ENCODE data around the gene TMEM203. TPM values are rescaled to one million over a fixed set of nuclear protein-coding genes. Genes with fewer than 3 reads are reported as not detected.

TMEM203 gene
- total and polyA plus RNA-seq, 10 of the 15 experiments (the other 5 are each of a cell fraction or from before 2014, with no cell fraction given): 7.2 to 68.1 (median 33.8) TPM

DNA sequence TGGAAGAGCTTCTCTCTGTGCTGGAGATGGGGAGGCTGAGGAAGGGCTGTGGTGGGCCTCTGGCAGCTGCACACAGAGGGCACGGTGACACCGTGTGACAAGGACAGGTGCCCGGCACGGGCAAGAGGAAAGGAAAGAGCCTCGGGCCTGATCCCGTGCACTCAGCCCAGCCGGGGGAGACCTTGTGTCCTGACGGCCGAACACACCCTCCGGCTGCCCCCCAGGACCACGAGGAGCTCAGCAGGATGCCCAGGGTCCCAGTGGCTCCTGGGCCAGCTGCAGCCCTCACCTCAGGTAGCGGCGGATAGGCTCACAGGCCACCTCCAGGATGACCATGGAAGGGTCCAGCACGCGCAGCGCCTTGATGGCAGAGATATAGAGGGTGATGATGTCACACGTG lies 22.6 kb downstream of the TMEM203 start:
- Histone ChIP-seq H3K9ac (ENCODE audit: control insufficient read depth, insufficient read depth, low read length) (no peak overlapping the region), H4K20me1 (ENCODE audit: control insufficient read depth, insufficient read depth) (no peaks in the 10 kb centered on the region)
- in situ Hi-C loops (cut with MboI): no loop called here

More for the DNA sequence above, 22.6 kb downstream of the TMEM203 start:
- ChIA-PET POLR2A (interaction anchor here (1.0 kb wide), 1 partner anchor 26 kb away, joined by 11 read pairs; no protein-coding TSS in a partner anchor), RAD21 (ENCODE audit: unreplicated experiment) (no interaction called here), CTCF (no interaction called here), SMC1A (ENCODE audit: uncharacterized antibody, unreplicated experiment) (no interaction called here)
- no peak for FAIRE-seq
- TF ChIP-seq IRF3 (IDR thresholded peaks at IDR 0.05) (no peak), KAT2A (conservative IDR thresholded peaks at IDR 0.05; ENCODE audit: control insufficient read depth, low read depth, low read length) (no peak), BCL11A (IDR thresholded peaks at IDR 0.05; ENCODE audit: low read depth, low read length) (no peak), NKRF (conservative IDR thresholded peaks at IDR 0.05) (no peak), GATAD2B (conservative IDR thresholded peaks at IDR 0.05; ENCODE audit: low read depth) (no peak), CEBPB (IDR thresholded peaks at IDR 0.05; ENCODE audit: borderline replicate concordance in 1 of 2, low read depth in 2 of 2, low read length in 2 of 2) (no peak)
- Histone ChIP-seq H3K27me3 (replicated peaks in 1 of 2; ENCODE audit: control insufficient read depth in 2 of 2, insufficient read depth in 2 of 2, low read length in 1 of 2) (no peaks in the 10 kb centered on the region), H2AFZ (ENCODE audit: control insufficient read depth, low read depth, low read length) (no peak overlapping the region), H3K36me3 (ENCODE audit: control insufficient read depth in 2 of 2, insufficient read depth in 2 of 2, low read length in 1 of 2) (peaks cover 7 to 28% of the 10 kb centered on the region in 2 experiments), H3K4me2 (ENCODE audit: control insufficient read depth, insufficient read depth) (no peak overlapping the region), H3K27ac (ENCODE audit: control insufficient read depth, insufficient read depth) (no peak overlapping the region), H3K4me1 (ENCODE audit: control insufficient read depth, insufficient read depth, low read length) (peaks cover 15% of the 10 kb centered on the region), H3K79me2 (ENCODE audit: control insufficient read depth, insufficient read depth, low read length) (peaks cover 15% of the 10 kb centered on the region), H3K9me3 (replicated peaks; ENCODE audit: control insufficient read depth, insufficient read depth, low read length) (no peaks in the 10 kb centered on the region), H3K4me3 (no peak overlapping the region)
- BruUV-seq (replicated peaks): no TSS peak
- no peak for DNase-seq (ENCODE audit: low read depth, low spot score)
- intact Hi-C loops (cut with micrococcal nuclease; ENCODE audit: unreplicated experiment): no loop called here
- no peak for ATAC-seq
- WGBS (ENCODE audit: insufficient coverage, insufficient replicate concordance, low lambda C conversion rate, missing lambda C conversion rate): 92% methylated on average over 14 of the region's 17 CpGs

All from GM12878 (cell line).